ENCODE data around the gene ACTR3C. TPM values are rescaled to one million over a fixed set of nuclear protein-coding genes. Genes with fewer than 3 reads are reported as not detected.

The ACTR3C gene
- total and polyA plus RNA-seq, 2 experiments from 2014 or later: 1.5 to 3.5 TPM

DNA sequence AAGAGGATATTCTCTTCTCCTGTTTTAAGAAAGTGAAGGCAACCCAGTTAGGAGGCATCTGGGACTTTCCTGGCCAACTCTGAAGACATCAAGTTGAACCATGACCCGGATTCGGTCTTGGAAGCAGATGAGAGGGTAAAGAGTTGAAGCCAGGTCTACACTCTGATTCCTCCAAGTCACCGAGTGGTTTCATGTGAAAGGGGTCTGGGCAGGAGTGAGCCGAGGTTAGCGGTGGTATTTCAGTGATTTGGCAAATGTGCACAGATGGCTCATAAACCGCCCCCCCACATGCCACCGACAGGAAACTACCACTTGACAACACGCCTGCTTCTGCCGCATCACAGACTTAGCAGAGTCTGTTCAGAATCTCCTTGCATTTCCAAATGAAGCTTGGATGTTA, 33.9 kb upstream of the ACTR3C start (continued):
- TF ChIP-seq ZNF462 (CRISPR knock-in tag; IDR thresholded peaks at IDR 0.05) (no peak), CTCF (conservative IDR thresholded peaks at IDR 0.05; ENCODE audit: low read depth in 2 of 2) (no peak), NANOG (IDR thresholded peaks at IDR 0.05; ENCODE audit: borderline replicate concordance) (no peak)

DNA sequence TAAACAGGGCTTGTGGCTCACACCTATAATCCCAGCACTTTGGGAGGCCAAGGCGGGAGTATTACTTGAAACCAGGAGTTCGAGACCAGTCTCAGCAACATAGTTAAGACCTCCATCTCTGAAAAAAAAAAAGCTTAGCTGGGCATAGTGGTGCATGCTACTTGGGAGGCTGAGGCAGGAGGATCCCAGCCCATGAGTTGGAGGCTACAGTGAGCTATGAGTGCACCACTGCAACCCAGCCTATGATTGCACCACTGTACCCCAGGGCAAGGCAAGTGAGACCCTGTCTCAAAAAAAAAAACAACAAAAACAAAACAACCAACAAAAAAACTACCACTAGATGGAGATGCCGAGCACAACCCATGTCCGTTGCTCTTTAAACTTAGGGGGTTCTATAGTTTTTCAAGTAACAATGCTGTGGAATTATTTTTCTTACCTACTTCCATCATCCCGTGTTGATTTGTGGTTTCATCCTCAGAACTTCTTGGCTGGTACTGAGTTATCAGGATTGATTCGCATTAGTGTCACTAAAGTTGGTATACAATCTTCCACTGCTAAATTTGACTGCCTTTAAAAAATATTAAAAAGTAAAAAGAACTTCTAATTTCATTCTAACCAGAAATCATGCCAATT, 33.0 kb upstream of the ACTR3C start:
- Mint-ChIP-seq H3K36me3 (ENCODE audit: low read depth) (no peaks in the 10 kb centered on the region; the same call in 2 of the 3 replicates), H3K9me3 (no peaks in the 10 kb centered on the region; the same call in 2 of the 3 replicates), H3K4me3 (no peak overlapping the region), H3K27me3 (ENCODE audit: insufficient read depth, low read depth, poor library complexity) (peaks cover 5% of the 10 kb centered on the region), H3K27ac (no peak overlapping the region), H3K4me1 (peaks cover 24% of the 10 kb centered on the region)
- H3K36me3 ChIP-seq (ENCODE audit: insufficient read depth): no peaks in the 10 kb centered on the region; the same call in 1 of the 2 replicates
- peaks cover 13% of the 10 kb centered on the region for H3F3A ChIP-seq (replicated peaks; ENCODE audit: low read depth)
- TF ChIP-seq ZNF331 (CRISPR knock-in tag; IDR thresholded peaks at IDR 0.05; ENCODE audit: low read depth) (no peak), EZH2phosphoT487 (IDR thresholded peaks at IDR 0.05; ENCODE audit: unreplicated experiment) (no peak), CTCF (conservative IDR thresholded peaks at IDR 0.05; ENCODE audit: low read depth in 2 of 2) (peak; percentile 73 to 80), NANOG (IDR thresholded peaks at IDR 0.05; ENCODE audit: borderline replicate concordance) (no peak), JUNB (IDR thresholded peaks at IDR 0.05; ENCODE audit: unreplicated experiment) (no peak)
- TF ChIP-seq, protein P1, sequence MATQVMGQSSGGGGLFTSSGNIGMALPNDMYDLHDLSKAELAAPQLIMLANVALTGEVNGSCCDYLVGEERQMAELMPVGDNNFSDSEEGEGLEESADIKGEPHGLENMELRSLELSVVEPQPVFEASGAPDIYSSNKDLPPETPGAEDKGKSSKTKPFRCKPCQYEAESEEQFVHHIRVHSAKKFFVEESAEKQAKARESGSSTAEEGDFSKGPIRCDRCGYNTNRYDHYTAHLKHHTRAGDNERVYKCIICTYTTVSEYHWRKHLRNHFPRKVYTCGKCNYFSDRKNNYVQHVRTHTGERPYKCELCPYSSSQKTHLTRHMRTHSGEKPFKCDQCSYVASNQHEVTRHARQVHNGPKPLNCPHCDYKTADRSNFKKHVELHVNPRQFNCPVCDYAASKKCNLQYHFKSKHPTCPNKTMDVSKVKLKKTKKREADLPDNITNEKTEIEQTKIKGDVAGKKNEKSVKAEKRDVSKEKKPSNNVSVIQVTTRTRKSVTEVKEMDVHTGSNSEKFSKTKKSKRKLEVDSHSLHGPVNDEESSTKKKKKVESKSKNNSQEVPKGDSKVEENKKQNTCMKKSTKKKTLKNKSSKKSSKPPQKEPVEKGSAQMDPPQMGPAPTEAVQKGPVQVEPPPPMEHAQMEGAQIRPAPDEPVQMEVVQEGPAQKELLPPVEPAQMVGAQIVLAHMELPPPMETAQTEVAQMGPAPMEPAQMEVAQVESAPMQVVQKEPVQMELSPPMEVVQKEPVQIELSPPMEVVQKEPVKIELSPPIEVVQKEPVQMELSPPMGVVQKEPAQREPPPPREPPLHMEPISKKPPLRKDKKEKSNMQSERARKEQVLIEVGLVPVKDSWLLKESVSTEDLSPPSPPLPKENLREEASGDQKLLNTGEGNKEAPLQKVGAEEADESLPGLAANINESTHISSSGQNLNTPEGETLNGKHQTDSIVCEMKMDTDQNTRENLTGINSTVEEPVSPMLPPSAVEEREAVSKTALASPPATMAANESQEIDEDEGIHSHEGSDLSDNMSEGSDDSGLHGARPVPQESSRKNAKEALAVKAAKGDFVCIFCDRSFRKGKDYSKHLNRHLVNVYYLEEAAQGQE (IDR thresholded peaks at IDR 0.05; ENCODE audit: unreplicated experiment): no peak
- H3K4me3 ChIP-seq: no peak overlapping the region
- DNase-seq (ENCODE audit: low spot score) (peak; percentile 81), ATAC-seq (peak; percentile 33)
- no peaks in the 10 kb centered on the region for H3K79me2 ChIP-seq (replicated peaks; ENCODE audit: insufficient read depth)
- H3K4me2 ChIP-seq: no peak overlapping the region
- H3K9me2 ChIP-seq (ENCODE audit: insufficient read depth): no peaks in the 10 kb centered on the region
- H3K4me1 ChIP-seq (ENCODE audit: insufficient read depth): peaks cover 21% of the 10 kb centered on the region
- H3K27me3 ChIP-seq (ENCODE audit: insufficient read depth): no peaks in the 10 kb centered on the region
- H3K27ac ChIP-seq (ENCODE audit: low read depth): no peak overlapping the region
- no peak overlapping the region for H2AFZ ChIP-seq
- H4K20me1 ChIP-seq (replicated peaks; ENCODE audit: insufficient read depth): no peaks in the 10 kb centered on the region
